ENCODE results near the gene NR2F1-AS1. TPM values are rescaled to one million over a fixed set of nuclear protein-coding genes. Genes with fewer than 3 reads are reported as not detected.
A peak's percentile ranks its signal among the peaks of the same experiment; 100 is the strongest.

NR2F1-AS1 gene
- total RNA-seq, 2 donors from 2014 or later = 11.9 to 12.4 TPM

GRCh38 chr5:93585767-93586385, 4.9 kb upstream of the NR2F1-AS1 start:
- no peak for DNase-seq (ENCODE audit: low spot score)
- no peaks in the 10 kb centered on the region for H3K4me1 ChIP-seq (replicated peaks)
- TF ChIP-seq POLR2A (IDR thresholded peaks at IDR 0.05) = no peak
- no peak for TF ChIP-seq CTCF (IDR thresholded peaks at IDR 0.05)
- no peak for TF ChIP-seq POLR2AphosphoS5 (IDR thresholded peaks at IDR 0.05)
- H3K9me3 ChIP-seq = no peaks in the 10 kb centered on the region
- peak overlapping the region; percentile 58 to 79 for H3K27ac ChIP-seq
- H3K36me3 ChIP-seq = no peaks in the 10 kb centered on the region
- 9% methylated on average over 13 of the region's 13 CpGs for WGBS
- H3K4me3 ChIP-seq = peak overlapping the region; percentile 56
- intact Hi-C loops (cut with DNase I) = no loop called here
- peaks cover 2% of the 10 kb centered on the region for H3K27me3 ChIP-seq (replicated peaks; ENCODE audit: insufficient read depth)

- 1% methylated on average over 62 of the region's 70 CpGs for WGBS
- DNase-seq (ENCODE audit: low spot score) = no peak
- TF ChIP-seq POLR2AphosphoS5 (IDR thresholded peaks at IDR 0.05) (no peak), POLR2A (IDR thresholded peaks at IDR 0.05) (no peak), CTCF (IDR thresholded peaks at IDR 0.05) (no peak)
- Histone ChIP-seq H3K4me1 (replicated peaks) (no peaks in the 10 kb centered on the region), H3K4me3 (peak overlapping the region; percentile 56), H3K27ac (peak overlapping the region; percentile 68 to 79), H3K27me3 (replicated peaks; ENCODE audit: insufficient read depth) (peaks cover 2% of the 10 kb centered on the region), H3K9me3 (no peaks in the 10 kb centered on the region), H3K36me3 (no peaks in the 10 kb centered on the region)
- intact Hi-C loops (cut with DNase I) = no loop called here
Observed at GRCh38 chr5:93585041-93585766, 4.2 kb upstream of the NR2F1-AS1 start.

GRCh38 chr5:93584596-93585040, 3.6 kb upstream of the NR2F1-AS1 start:
- under 1% methylated on average over 33 of the region's 48 CpGs for WGBS
- DNase-seq (ENCODE audit: low spot score) = no peak
- peak overlapping the region; percentile 56 for H3K4me3 ChIP-seq
- intact Hi-C loops (cut with DNase I) = loop anchor here (5.0 kb wide), 4 partner anchors 52 to 897 kb away; no protein-coding TSS in a partner anchor
- H3K27ac ChIP-seq = peak overlapping the region; percentile 68 to 79
- H3K27me3 ChIP-seq (replicated peaks; ENCODE audit: insufficient read depth) = peaks cover 2% of the 10 kb centered on the region
- no peaks in the 10 kb centered on the region for H3K36me3 ChIP-seq
- no peak for TF ChIP-seq CTCF (IDR thresholded peaks at IDR 0.05)
- no peaks in the 10 kb centered on the region for H3K4me1 ChIP-seq (replicated peaks)
- no peaks in the 10 kb centered on the region for H3K9me3 ChIP-seq

- intact Hi-C loops (cut with DNase I) = loop anchor here (5.0 kb wide), 4 partner anchors 52 to 897 kb away; no protein-coding TSS in a partner anchor
Observed at GRCh38 chr5:93583768-93584595, 3.0 kb upstream of the NR2F1-AS1 start.

More at GRCh38 chr5:93583768-93584595, 3.0 kb upstream of the NR2F1-AS1 start:
- no peak for TF ChIP-seq POLR2AphosphoS5 (IDR thresholded peaks at IDR 0.05)
- no peak for TF ChIP-seq CTCF (IDR thresholded peaks at IDR 0.05)
- TF ChIP-seq POLR2A (IDR thresholded peaks at IDR 0.05) = no peak
- H3K4me3 ChIP-seq = peak overlapping the region; percentile 56
- no peaks in the 10 kb centered on the region for H3K36me3 ChIP-seq
- no peaks in the 10 kb centered on the region for H3K9me3 ChIP-seq
- under 1% methylated on average over 95 of the region's 110 CpGs for WGBS
- no peak for DNase-seq (ENCODE audit: low spot score)
- H3K27ac ChIP-seq = peak overlapping the region; percentile 68 to 79
- no peaks in the 10 kb centered on the region for H3K4me1 ChIP-seq (replicated peaks)
- H3K27me3 ChIP-seq (replicated peaks; ENCODE audit: insufficient read depth) = peaks cover 2% of the 10 kb centered on the region

Measured in prostate gland (tissue), 2 donors.